ENCODE results near the gene DENND1A. TPM values are rescaled to one million over a fixed set of nuclear protein-coding genes. Genes with fewer than 3 reads are reported as not detected.
A peak's percentile ranks its signal among the peaks of the same experiment; 100 is the strongest.

The DENND1A gene
- total RNA-seq, 1 experiment from 2014 or later = 50.1 TPM

- Histone ChIP-seq H3K79me2 (ENCODE audit: low read length) (no peaks in the 10 kb centered on the region), H3K27ac (ENCODE audit: low read length) (no peak overlapping the region)
- DNase-seq = no peak
Measured at GRCh38 chr9:123555646-123556045, 374.3 kb downstream of the DENND1A start.

DNA sequence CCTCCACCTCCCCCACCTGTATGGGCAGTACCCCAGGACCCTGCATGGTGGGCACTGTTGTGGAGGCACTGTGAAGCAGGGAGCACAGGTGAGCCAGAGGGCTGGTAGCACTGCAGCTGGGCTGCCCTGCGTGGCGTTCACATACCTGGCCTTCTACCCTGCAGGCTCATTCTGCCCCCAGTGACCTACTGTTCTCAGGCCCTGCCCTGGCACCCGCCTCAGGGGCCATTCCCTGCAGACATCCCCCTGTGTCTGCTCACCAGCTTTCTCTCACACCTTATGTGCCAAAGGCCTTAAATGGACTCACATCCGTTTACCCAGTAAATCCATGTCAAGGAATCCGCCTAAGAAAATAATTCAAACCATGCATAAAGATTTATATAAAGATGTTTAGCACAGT lies 377.4 kb downstream of the DENND1A start:
- Histone ChIP-seq H3K27ac (ENCODE audit: low read length) (no peak overlapping the region), H3K9me2 (replicated peaks; ENCODE audit: insufficient read depth, low read length) (no peaks in the 10 kb centered on the region), H4K20me1 (ENCODE audit: insufficient read depth, low read depth, low read length) (no peaks in the 10 kb centered on the region), H3K9me3 (ENCODE audit: low read length) (no peaks in the 10 kb centered on the region), H3K4me3 (ENCODE audit: low read length) (no peak overlapping the region), H3K9ac (ENCODE audit: low read length) (no peak overlapping the region), H3K4me1 (ENCODE audit: low read length) (peaks cover 27% of the 10 kb centered on the region), H3K36me3 (ENCODE audit: insufficient read depth, low read length) (no peaks in the 10 kb centered on the region), H3K79me2 (ENCODE audit: low read length) (no peaks in the 10 kb centered on the region), H3K27me3 (ENCODE audit: low read length) (no peaks in the 10 kb centered on the region), H2AFZ (ENCODE audit: low read length) (no peak overlapping the region), H3K4me2 (ENCODE audit: low read depth, low read length, poor library complexity, severe bottlenecking) (no peak overlapping the region)
- DNase-seq = no peak

More at GRCh38 chr9:123555646-123556045, 374.3 kb downstream of the DENND1A start:
- Histone ChIP-seq H3K27me3 (ENCODE audit: low read length) (no peaks in the 10 kb centered on the region), H2AFZ (ENCODE audit: low read length) (no peak overlapping the region), H3K4me3 (ENCODE audit: low read length) (no peak overlapping the region), H3K9ac (ENCODE audit: low read length) (no peak overlapping the region), H4K20me1 (ENCODE audit: insufficient read depth, low read depth, low read length) (no peaks in the 10 kb centered on the region), H3K4me2 (ENCODE audit: low read depth, low read length, poor library complexity, severe bottlenecking) (no peak overlapping the region), H3K4me1 (ENCODE audit: low read length) (peaks cover 9% of the 10 kb centered on the region), H3K9me2 (replicated peaks; ENCODE audit: insufficient read depth, low read length) (no peaks in the 10 kb centered on the region), H3K9me3 (ENCODE audit: low read length) (no peaks in the 10 kb centered on the region), H3K36me3 (ENCODE audit: insufficient read depth, low read length) (no peaks in the 10 kb centered on the region)

DNA sequence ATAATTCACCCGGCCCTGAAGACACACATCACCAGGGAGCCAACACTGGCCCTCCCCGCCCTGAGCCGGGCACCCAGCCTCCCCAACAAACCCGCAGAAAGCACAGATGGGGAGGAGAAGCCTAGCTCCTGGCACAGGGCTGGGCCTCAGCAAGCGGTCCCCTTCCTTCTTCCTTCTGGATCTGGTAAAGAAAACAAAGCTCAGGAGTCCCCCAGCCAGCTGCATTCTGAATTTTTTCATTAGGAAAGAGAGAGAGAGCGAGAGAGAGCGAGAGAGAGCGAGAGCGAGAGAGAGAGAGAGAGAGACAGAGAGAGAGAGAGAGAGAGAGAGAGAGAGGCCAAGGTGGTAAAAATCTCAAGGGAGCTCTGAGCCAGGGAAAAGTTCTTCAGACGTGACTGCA lies 378.2 kb downstream of the DENND1A start:
- Histone ChIP-seq H3K27me3 (ENCODE audit: low read length) (no peaks in the 10 kb centered on the region), H3K36me3 (ENCODE audit: insufficient read depth, low read length) (no peaks in the 10 kb centered on the region), H2AFZ (ENCODE audit: low read length) (no peak overlapping the region), H4K20me1 (ENCODE audit: insufficient read depth, low read depth, low read length) (no peaks in the 10 kb centered on the region), H3K4me2 (ENCODE audit: low read depth, low read length, poor library complexity, severe bottlenecking) (no peak overlapping the region), H3K9ac (ENCODE audit: low read length) (no peak overlapping the region), H3K9me2 (replicated peaks; ENCODE audit: insufficient read depth, low read length) (no peaks in the 10 kb centered on the region), H3K79me2 (ENCODE audit: low read length) (no peaks in the 10 kb centered on the region), H3K27ac (ENCODE audit: low read length) (no peak overlapping the region), H3K4me3 (ENCODE audit: low read length) (no peak overlapping the region), H3K9me3 (ENCODE audit: low read length) (no peaks in the 10 kb centered on the region), H3K4me1 (ENCODE audit: low read length) (peaks cover 27% of the 10 kb centered on the region)
- DNase-seq = no peak

- no peak overlapping the region for H3K4me3 ChIP-seq (ENCODE audit: low read length)
- H3K4me1 ChIP-seq (ENCODE audit: low read length) = peaks cover 27% of the 10 kb centered on the region
- H2AFZ ChIP-seq (ENCODE audit: low read length) = no peak overlapping the region
- H3K79me2 ChIP-seq (ENCODE audit: low read length) = no peaks in the 10 kb centered on the region
- H3K9me3 ChIP-seq (ENCODE audit: low read length) = no peaks in the 10 kb centered on the region
- H3K9ac ChIP-seq (ENCODE audit: low read length) = no peak overlapping the region
- H3K9me2 ChIP-seq (replicated peaks; ENCODE audit: insufficient read depth, low read length) = no peaks in the 10 kb centered on the region
- H3K27me3 ChIP-seq (ENCODE audit: low read length) = no peaks in the 10 kb centered on the region
- H3K4me2 ChIP-seq (ENCODE audit: low read depth, low read length, poor library complexity, severe bottlenecking) = no peak overlapping the region
- no peaks in the 10 kb centered on the region for H3K36me3 ChIP-seq (ENCODE audit: insufficient read depth, low read length)
- H4K20me1 ChIP-seq (ENCODE audit: insufficient read depth, low read depth, low read length) = no peaks in the 10 kb centered on the region
- no peak for DNase-seq
- no peak overlapping the region for H3K27ac ChIP-seq (ENCODE audit: low read length)
Measured at GRCh38 chr9:123550797-123551196, 379.1 kb downstream of the DENND1A start.

DNA sequence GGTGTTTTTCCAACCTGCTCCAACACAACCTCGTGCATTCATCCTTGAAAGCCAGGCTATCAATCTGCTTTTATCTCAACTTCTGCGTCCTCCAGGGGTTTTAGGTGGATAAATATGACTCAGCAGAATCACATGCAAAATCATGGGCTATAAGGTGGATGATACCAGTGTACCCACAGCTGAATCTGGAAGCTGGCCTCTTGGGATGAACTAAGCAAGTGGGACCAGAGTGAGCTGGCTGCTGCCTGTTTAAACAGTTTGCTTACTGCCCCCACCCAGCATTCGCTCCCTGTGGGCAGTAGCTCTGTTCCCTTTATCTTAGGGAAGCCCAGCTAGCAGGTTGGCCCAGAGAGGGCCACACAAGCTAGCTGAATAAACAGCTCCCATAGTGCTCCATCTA lies 379.9 kb downstream of the DENND1A start:
- Histone ChIP-seq H3K9me2 (replicated peaks; ENCODE audit: insufficient read depth, low read length) (no peaks in the 10 kb centered on the region), H3K36me3 (ENCODE audit: insufficient read depth, low read length) (no peaks in the 10 kb centered on the region), H3K9ac (ENCODE audit: low read length) (no peak overlapping the region), H3K4me2 (ENCODE audit: low read depth, low read length, poor library complexity, severe bottlenecking) (peak overlapping the region; percentile 18), H3K4me3 (ENCODE audit: low read length) (no peak overlapping the region), H3K27ac (ENCODE audit: low read length) (no peak overlapping the region), H2AFZ (ENCODE audit: low read length) (no peak overlapping the region), H3K4me1 (ENCODE audit: low read length) (peaks cover 27% of the 10 kb centered on the region), H3K27me3 (ENCODE audit: low read length) (no peaks in the 10 kb centered on the region), H3K9me3 (ENCODE audit: low read length) (no peaks in the 10 kb centered on the region), H3K79me2 (ENCODE audit: low read length) (no peaks in the 10 kb centered on the region), H4K20me1 (ENCODE audit: insufficient read depth, low read depth, low read length) (no peaks in the 10 kb centered on the region)
- no peak for DNase-seq

DNA sequence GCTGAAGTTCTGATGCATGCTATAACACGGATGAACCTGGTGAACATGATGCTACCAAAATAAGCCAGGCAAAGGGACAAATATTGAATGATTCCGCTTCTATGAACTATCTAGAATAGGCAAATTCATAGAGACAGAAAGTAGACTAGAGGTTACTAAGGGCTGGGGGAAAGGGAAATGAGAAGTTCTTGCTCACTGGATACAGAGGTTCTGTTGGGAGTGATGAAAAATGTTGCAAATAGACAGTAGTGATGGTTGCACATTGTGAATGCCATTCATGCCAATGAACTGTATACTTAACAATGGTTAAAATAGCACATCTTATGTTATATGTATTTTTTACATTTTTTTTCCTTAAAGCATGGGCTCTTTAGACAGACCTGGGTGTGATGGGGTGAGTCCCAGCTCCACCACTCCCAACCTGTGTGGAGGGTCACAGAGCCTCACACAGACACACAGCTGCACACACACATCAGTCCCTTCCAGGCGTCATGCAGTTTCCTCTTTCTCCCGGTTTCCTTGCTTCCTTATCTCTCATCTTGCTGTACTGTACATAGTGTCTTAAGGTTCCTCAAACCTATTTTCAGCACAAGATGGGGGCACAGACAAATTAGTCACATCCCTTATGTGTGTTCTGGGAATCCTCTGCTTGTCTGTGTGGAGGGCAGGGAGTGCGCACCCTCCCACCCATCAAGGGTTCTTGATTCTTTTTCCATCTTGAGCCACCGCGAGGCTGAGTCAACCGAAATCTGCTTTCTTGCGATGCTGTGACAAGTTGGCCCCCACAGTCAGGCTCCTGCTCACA lies 381.0 kb downstream of the DENND1A start:
- Histone ChIP-seq H3K27ac (ENCODE audit: low read length) (no peak overlapping the region), H3K4me3 (ENCODE audit: low read length) (no peak overlapping the region), H3K79me2 (ENCODE audit: low read length) (no peaks in the 10 kb centered on the region), H3K9me3 (ENCODE audit: low read length) (no peaks in the 10 kb centered on the region), H3K4me1 (ENCODE audit: low read length) (peaks cover 27% of the 10 kb centered on the region), H3K9ac (ENCODE audit: low read length) (no peak overlapping the region), H3K4me2 (ENCODE audit: low read depth, low read length, poor library complexity, severe bottlenecking) (no peak overlapping the region), H4K20me1 (ENCODE audit: insufficient read depth, low read depth, low read length) (no peaks in the 10 kb centered on the region), H3K9me2 (replicated peaks; ENCODE audit: insufficient read depth, low read length) (no peaks in the 10 kb centered on the region), H3K36me3 (ENCODE audit: insufficient read depth, low read length) (no peaks in the 10 kb centered on the region), H3K27me3 (ENCODE audit: low read length) (no peaks in the 10 kb centered on the region), H2AFZ (ENCODE audit: low read length) (no peak overlapping the region)
- DNase-seq = no peak

- DNase-seq = peak; percentile 64
- H4K20me1 ChIP-seq (ENCODE audit: insufficient read depth, low read depth, low read length) = 0 out of 2 replicates have a peak, but pooled peaks cover 3% of the 10 kb centered on the region
- no peaks in the 10 kb centered on the region for H3K79me2 ChIP-seq (ENCODE audit: low read length)
- H3K9ac ChIP-seq (ENCODE audit: low read length) = no peak overlapping the region
- H3K4me3 ChIP-seq (ENCODE audit: low read length) = no peak overlapping the region
- H3K4me1 ChIP-seq (ENCODE audit: low read length) = peaks cover 3% of the 10 kb centered on the region; the same call in 1 of the 2 replicates
- H3K4me2 ChIP-seq (ENCODE audit: low read depth, low read length, poor library complexity, severe bottlenecking) = no peak overlapping the region
- H3K9me2 ChIP-seq (replicated peaks; ENCODE audit: insufficient read depth, low read length) = no peaks in the 10 kb centered on the region
- H3K9me3 ChIP-seq (ENCODE audit: low read length) = no peaks in the 10 kb centered on the region
- no peaks in the 10 kb centered on the region for H3K27me3 ChIP-seq (ENCODE audit: low read length)
- H2AFZ ChIP-seq (ENCODE audit: low read length) = no peak overlapping the region
- no peaks in the 10 kb centered on the region for H3K36me3 ChIP-seq (ENCODE audit: insufficient read depth, low read length)
- H3K27ac ChIP-seq (ENCODE audit: low read length) = no peak overlapping the region
Measured at GRCh38 chr9:123544007-123544827, 385.7 kb downstream of the DENND1A start.

DNA sequence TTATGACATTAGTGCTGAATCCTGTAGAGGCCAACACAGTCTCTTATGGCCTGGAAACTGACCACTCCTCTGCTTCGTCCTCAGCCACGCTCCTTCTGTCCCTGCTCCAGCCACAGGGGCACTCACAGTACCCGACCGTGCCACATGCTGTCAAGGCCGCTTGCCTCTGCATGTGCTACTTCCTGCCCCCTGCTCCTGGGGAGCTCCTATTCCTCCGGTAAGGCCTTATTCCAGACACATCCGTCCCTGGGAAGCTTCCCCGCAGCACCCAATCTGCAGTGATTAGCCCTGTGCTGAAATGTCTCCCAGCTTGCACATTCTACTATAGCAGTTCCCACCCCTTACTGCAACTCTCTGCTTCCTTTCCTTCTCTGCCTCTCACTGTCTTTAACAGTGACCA lies 386.4 kb downstream of the DENND1A start:
- 0 out of 2 replicates have a peak, but pooled peaks cover 3% of the 10 kb centered on the region for H4K20me1 ChIP-seq (ENCODE audit: insufficient read depth, low read depth, low read length)
- H3K4me2 ChIP-seq (ENCODE audit: low read depth, low read length, poor library complexity, severe bottlenecking) = no peak overlapping the region
- H3K9ac ChIP-seq (ENCODE audit: low read length) = no peak overlapping the region
- DNase-seq = no peak
- no peak overlapping the region for H3K27ac ChIP-seq (ENCODE audit: low read length)
- H2AFZ ChIP-seq (ENCODE audit: low read length) = no peak overlapping the region
- no peaks in the 10 kb centered on the region for H3K79me2 ChIP-seq (ENCODE audit: low read length)
- H3K27me3 ChIP-seq (ENCODE audit: low read length) = no peaks in the 10 kb centered on the region
- H3K36me3 ChIP-seq (ENCODE audit: insufficient read depth, low read length) = no peaks in the 10 kb centered on the region
- no peaks in the 10 kb centered on the region for H3K9me2 ChIP-seq (replicated peaks; ENCODE audit: insufficient read depth, low read length)
- no peaks in the 10 kb centered on the region for H3K4me1 ChIP-seq (ENCODE audit: low read length)
- H3K9me3 ChIP-seq (ENCODE audit: low read length) = no peaks in the 10 kb centered on the region
- H3K4me3 ChIP-seq (ENCODE audit: low read length) = no peak overlapping the region

All from Karpas-422 (cell line).